DOHH2 (cell line): ENCODE results near the gene ZBTB7B.

Source experiments
- CTCF ChIP-seq: fragments of 200-600 bp; sonication (generic); IDR thresholded peaks from one replicate; pipeline ENCODE4 v1.5.1; 2014; ENCODE audit warnings: antibody characterized with exemption, mild to moderate bottlenecking, low read depth, low read length; ENCODE audit not compliant: poor library complexity, severe bottlenecking
- EZH2phosphoT487 ChIP-seq: fragments of 200-600 bp; sonication (generic); IDR thresholded peaks from 2 replicates; pipeline ENCODE4 v1.6.1; 2017; ENCODE audit warnings: borderline replicate concordance, mild to moderate bottlenecking, antibody characterized with exemption, low read length, moderate library complexity, mixed read lengths

- TF ChIP-seq CTCF (no peak), EZH2phosphoT487 (no peak)
These were observed 2.8 kb upstream of the ZBTB7B start for GRCh38 chr1:154999571-155000410.
